Stimulated activated CD8-positive, alpha-beta memory T cell treated with anti-CD3 and anti-CD28 coated beads, Interleukin-12 subunit alpha, Interleukin-12 subunit beta, amount 100 ng/mL, for 24 hours (primary cell): ENCODE data around the gene FBXO17.
"Not testable (repeated sequence)": the region's sequence is repeated elsewhere in the genome, so short reads cannot be mapped to it uniquely, and the experiment has no call there.

Experiments used
- DNase-seq: peaks from one replicate; pipeline ENCODE4 v3.0.0-alpha.2; 2020; ENCODE audit errors: extremely low read depth

The FBXO17 gene

GRCh38 chr19:38975214-38975860 is at the start of gene FBXO17:
Gene FBXO17 (minus strand): TSS chr19:38975742. CDS start chr19:38950319, 25,423 bp downstream.
- no peak for DNase-seq

- no peak for DNase-seq
Observed at GRCh38 chr19:39024875-39025641, 49.5 kb upstream of the FBXO17 start.

- no peak for DNase-seq
Observed at GRCh38 chr19:39021063-39021462, 45.5 kb upstream of the FBXO17 start.

- DNase-seq = no peak
Observed at GRCh38 chr19:39017646-39018045, 42.1 kb upstream of the FBXO17 start.

- DNase-seq = no peak
Observed at GRCh38 chr19:39017026-39017425, 41.5 kb upstream of the FBXO17 start.

- DNase-seq = no peak
Observed at GRCh38 chr19:39014037-39014436, 38.5 kb upstream of the FBXO17 start.

- no peak for DNase-seq
Observed at GRCh38 chr19:39009001-39009400, 33.5 kb upstream of the FBXO17 start.

GRCh38 chr19:39008137-39008536 is 32.6 kb upstream of the FBXO17 start:
- DNase-seq = no peak

- DNase-seq = no peak
Observed at GRCh38 chr19:39007096-39007495, 31.6 kb upstream of the FBXO17 start.

- DNase-seq = no peak
Observed at GRCh38 chr19:39004403-39004802, 28.9 kb upstream of the FBXO17 start.

- no peak for DNase-seq
Observed at GRCh38 chr19:39003796-39004195, 28.3 kb upstream of the FBXO17 start.

- DNase-seq = no peak
Observed at GRCh38 chr19:39003188-39003587, 27.6 kb upstream of the FBXO17 start.

- DNase-seq = no peak
Observed at GRCh38 chr19:39001041-39001440, 25.5 kb upstream of the FBXO17 start.

GRCh38 chr19:38997576-38997975 is 22.0 kb upstream of the FBXO17 start:
- not testable (repeated sequence) for DNase-seq

- no peak for DNase-seq
Observed at GRCh38 chr19:38993271-38993670, 17.7 kb upstream of the FBXO17 start.

GRCh38 chr19:38990949-38991697 is 15.6 kb upstream of the FBXO17 start:
- no peak for DNase-seq

- not testable (repeated sequence) for DNase-seq
Observed at GRCh38 chr19:38989614-38990013, 14.1 kb upstream of the FBXO17 start.

GRCh38 chr19:38989066-38989605 is 13.6 kb upstream of the FBXO17 start:
- no peak for DNase-seq

- not testable (repeated sequence) for DNase-seq
Observed at GRCh38 chr19:38988627-38989026, 13.1 kb upstream of the FBXO17 start.

GRCh38 chr19:38987745-38988144 is 12.2 kb upstream of the FBXO17 start:
- not testable (repeated sequence) for DNase-seq

GRCh38 chr19:38985262-38985661 is 9.7 kb upstream of the FBXO17 start:
- DNase-seq = no peak
